HG03571 (cell line): ENCODE data around the gene ATP1A3.

Experiments
- ATAC-seq: cut with Tn5 transposase; IDR thresholded peaks from one replicate; pipeline ENCODE4 v1.9.1; 2021; ENCODE audit not compliant: unreplicated experiment

ATP1A3 gene

GRCh38 chr19:41930322-41930722, 63.7 kb downstream of the ATP1A3 start:
- ATAC-seq, result no peak

- ATAC-seq, result no peak
Measured at GRCh38 chr19:41929536-41930071, 64.4 kb downstream of the ATP1A3 start.

GRCh38 chr19:41928754-41929535, 65.1 kb downstream of the ATP1A3 start:
- ATAC-seq, result no peak

- no peak for ATAC-seq
Measured at GRCh38 chr19:41928221-41928683, 65.8 kb downstream of the ATP1A3 start, which contains the start of gene ERFL. ERFL (minus strand) TSS chr19:41928449; CDS start chr19:41912919, 15,530 bp downstream.

- no peak for ATAC-seq
Measured at GRCh38 chr19:41927497-41928192, 66.4 kb downstream of the ATP1A3 start.

GRCh38 chr19:41926763-41927496, 67.1 kb downstream of the ATP1A3 start:
- no peak for ATAC-seq

- no peak for ATAC-seq
Measured at GRCh38 chr19:41926028-41926762, 67.8 kb downstream of the ATP1A3 start.

- no peak for ATAC-seq
Measured at GRCh38 chr19:41925208-41926003, 68.6 kb downstream of the ATP1A3 start.

- no peak for ATAC-seq
Measured at GRCh38 chr19:41924151-41925145, 69.6 kb downstream of the ATP1A3 start.

GRCh38 chr19:41923045-41923788, 70.8 kb downstream of the ATP1A3 start:
- no peak for ATAC-seq

GRCh38 chr19:41922585-41922984, 71.4 kb downstream of the ATP1A3 start:
- no peak for ATAC-seq

- ATAC-seq, result no peak
Measured at GRCh38 chr19:41921577-41922576, 72.2 kb downstream of the ATP1A3 start.

GRCh38 chr19:41920882-41921576, 73.0 kb downstream of the ATP1A3 start:
- no peak for ATAC-seq

- ATAC-seq, result no peak
Measured at GRCh38 chr19:41919948-41920712, 73.9 kb downstream of the ATP1A3 start.

GRCh38 chr19:41918653-41919244, 75.3 kb downstream of the ATP1A3 start:
- ATAC-seq, result no peak
